Lower leg skin (tissue), 3 donors: ENCODE data around the gene CCL22.

Experiments used
- CTCF ChIP-seq, 3 donors: fragments of 450-650 bp; IDR thresholded peaks; one replicate each; pipeline ENCODE4 v1.5.1; 2016; ENCODE audit warnings: antibody characterized with exemption in 3 of 3, mild to moderate bottlenecking in 3 of 3, moderate library complexity in 2 of 3
- POLR2A ChIP-seq, 2 donors: fragments of 450-650 bp; IDR thresholded peaks; one replicate each; pipeline ENCODE4 v1.6.1; 2016 to 2017; ENCODE audit warnings: antibody characterized with exemption in 2 of 2, mild to moderate bottlenecking in 1 of 2, moderate library complexity in 1 of 2

DNA sequence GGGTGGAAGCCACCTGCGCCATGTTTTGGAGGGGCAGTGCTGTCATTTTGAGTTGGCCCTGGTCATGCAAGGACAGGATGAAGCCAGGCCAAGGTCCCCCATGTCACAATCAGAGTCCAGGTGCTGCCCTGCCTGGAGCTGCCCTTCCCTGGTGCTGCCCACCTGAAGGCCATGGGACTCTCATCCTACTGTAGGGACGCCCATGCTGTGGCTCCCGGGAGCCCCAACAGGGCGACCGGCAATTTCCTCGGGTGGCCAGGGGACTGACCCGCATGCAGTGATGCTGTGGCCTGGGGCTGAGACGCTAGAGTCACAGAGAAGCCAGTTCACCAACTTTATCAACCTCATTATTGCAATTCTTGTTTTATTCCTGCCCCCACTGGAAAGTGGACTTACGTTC is 54.0 kb downstream of the CCL22 start:
- TF ChIP-seq CTCF (IDR thresholded peaks at IDR 0.05) (no peak), POLR2A (IDR thresholded peaks at IDR 0.05) (no peak)
